NT2/D1 (cell line): ENCODE measurements around the gene ETV2.

Experiments
- YY1 ChIP-seq: IDR thresholded peaks from 2 replicates; pipeline ENCODE4 v1.6.1; 2011; ENCODE audit not compliant: insufficient read length, insufficient read depth
- ZNF274 ChIP-seq: IDR thresholded peaks from 2 replicates; pipeline ENCODE4 v1.6.1; 2011; ENCODE audit warnings: mild to moderate bottlenecking, low read depth, low read length

- TF ChIP-seq YY1 (no peak), ZNF274 (no peak)
These were observed 2.9 kb downstream of the ETV2 start for GRCh38 chr19:35644206-35644986.
